GM21825 (cell line): ENCODE measurements around the gene THRB.

Experiments used
- ATAC-seq: cut with Tn5 transposase; IDR thresholded peaks from one replicate; pipeline ENCODE4 v1.9.1; 2021; ENCODE audit warnings: mild to moderate bottlenecking, moderate library complexity; ENCODE audit not compliant: unreplicated experiment

The THRB gene

DNA sequence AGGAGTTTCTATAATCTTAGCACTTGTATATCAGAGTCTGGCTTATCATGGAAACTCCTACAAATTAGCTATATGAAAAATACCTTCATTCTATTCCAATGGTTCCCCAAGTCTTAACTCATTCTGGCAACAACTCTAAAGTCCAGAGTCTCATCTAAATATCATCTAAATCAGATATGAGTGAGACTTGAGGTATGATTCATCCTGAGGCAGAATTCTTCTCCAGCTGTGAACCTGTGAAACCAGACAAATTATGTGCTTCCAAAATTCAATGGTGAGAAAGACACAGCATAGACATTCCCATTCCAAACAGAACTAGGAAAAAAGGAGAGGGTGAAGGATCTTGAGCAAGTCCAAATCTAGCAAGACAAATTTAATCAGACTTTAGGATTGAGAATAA lies 138.8 kb downstream of the THRB start:
- no peak for ATAC-seq

DNA sequence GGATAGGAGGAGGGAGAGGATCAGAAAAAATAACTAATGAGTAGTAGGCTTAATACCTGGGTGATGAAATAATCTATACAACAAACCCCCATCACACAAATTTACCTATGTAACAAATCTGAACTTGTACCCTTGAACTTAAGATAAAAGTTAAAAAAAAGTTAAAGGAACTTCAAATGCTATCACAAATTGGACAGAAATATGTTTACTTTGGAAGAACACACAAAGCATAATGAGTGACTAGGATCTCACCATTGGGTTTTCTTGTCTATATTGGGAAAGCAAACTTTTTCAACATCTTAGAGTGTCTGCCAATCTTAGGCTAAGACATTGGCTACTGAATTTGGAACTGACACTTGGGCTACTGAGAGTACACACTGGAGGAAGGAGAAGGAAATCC lies 140.4 kb downstream of the THRB start:
- no peak for ATAC-seq

DNA sequence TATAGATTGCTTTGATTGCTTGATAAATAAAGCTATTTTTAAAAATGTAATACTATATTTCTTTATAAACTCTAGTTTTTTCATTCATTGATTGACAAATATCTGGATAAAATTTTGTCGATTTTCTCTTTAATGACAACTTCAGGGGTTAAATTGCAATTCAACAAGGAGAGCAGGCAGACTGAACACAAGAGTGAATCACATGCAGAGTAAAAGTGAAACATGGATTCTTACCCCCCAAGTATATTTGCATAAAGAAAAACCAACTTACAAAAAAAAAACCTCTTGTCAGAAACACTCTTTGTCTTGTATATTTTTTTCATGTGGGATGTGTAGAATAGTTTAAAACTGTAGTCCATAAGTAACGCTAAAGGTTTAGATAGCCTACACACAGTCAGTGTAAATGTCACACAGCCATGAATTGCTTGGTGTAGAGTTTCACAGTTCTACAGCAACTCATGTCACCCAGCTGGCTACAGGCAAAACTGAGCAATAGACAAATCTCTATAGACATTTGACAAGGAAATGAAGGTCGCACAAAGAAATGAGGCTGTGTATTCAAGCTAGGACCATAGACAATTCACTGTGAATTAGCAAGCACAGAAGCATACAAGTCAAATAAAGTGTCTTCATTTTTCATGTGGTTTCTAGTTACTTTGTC lies 141.6 kb downstream of the THRB start:
- no peak for ATAC-seq

DNA sequence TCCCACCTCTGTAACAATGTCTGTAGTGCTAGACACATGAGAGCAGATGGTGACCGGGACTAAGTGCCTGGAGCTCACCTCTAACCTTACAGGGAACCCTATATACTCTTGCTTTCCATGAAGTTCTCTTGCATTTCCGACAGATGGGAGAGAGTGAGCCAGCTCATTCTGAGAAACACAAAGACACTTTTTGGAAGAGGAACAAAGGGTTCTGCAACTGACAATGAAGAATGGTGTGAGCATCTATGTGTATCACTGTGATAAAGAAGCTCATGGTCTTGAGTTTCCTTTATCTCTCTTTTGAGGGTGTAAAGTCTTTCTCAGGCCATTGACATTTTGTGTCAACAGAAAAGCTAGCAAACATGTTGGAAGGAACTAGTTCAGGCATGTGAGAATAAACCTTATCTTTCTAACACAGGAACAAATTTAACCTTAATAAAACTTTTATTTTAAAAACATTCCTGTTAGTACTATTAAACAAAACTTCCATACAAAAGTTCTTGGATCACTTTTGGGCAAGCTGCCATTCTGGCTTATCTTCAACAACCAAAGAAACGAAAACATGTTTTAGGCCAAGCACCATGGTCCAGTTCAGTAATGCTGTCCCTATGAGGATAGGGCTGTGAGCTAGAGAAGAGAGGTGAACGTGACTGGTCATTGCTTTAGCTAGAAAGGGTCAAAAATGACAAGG lies 142.7 kb downstream of the THRB start:
- no peak for ATAC-seq

DNA sequence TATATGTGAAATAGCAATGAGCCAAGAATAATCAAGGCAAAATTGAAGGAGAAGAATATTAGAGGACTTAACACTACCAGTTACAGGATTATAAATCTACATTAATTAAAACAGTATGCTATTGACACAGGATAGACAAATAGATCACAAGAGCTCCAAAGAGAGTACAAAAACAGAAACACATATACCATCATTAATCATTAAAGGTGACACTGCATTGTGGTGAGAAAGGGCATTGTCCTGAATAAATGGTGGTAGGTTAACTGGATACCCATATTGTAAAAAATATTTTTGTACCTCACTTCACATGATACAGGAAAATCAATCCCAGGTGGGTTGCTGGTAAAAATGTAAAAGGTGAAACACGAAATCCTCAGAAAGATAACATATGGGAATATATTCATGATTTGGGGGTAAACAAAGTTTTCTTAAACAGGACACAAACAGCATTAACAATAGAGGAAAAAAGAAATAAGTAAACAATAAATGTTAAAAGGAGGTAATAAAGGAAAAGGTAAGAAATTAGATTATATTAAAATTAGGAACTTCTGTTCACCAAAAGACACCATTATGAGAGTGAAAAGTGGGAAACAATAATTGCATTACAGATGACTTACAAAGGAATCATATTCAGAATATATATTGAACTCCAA lies 145.2 kb downstream of the THRB start:
- ATAC-seq: no peak

DNA sequence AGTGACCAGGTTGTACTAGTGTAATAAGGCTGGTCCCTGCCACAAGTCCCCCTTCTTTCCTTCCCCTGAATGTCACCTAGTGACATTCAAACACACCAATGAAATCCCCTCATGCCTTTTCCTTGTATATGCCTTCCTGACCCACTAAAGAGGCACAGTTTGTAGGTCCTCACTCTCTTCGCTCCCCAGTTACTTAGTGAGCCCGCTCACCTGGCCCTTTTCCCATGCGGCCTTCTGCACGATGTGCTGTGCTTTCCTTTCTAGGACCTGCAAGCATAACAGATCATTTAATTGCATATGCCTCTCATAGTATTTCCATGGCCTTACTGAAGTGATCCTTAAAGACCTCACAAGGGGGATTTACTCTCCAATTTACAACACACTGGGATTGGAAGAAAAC lies 146.3 kb downstream of the THRB start:
- no peak for ATAC-seq

DNA sequence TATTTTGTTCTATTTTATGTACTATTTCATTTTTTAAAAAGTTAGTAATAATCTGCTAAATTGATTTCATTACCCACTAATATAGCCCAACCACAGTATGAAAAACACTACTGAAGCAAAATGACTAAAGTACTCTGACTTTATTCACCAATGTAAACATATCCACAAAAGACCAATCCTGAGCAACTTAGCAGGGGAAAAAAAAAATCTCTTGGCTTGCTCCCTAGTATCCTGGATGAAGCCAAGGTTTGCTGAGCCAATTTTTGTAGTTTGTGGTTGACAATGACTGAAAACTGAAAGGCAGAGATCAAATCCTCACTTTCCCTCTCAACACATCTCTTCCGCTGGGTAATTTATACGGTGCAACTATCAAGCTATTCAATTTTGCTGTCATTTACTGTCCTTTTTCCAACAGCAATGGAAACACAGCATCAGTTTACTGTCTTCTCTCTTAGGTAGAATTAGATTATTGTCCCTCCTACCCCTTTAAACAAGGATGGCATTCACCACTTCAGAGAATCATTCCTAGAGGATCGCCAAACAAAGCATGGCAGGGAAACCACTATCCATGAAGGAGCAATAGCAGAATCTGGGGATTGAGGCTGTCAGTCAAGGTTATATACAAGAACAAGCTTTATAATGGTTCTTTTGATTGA lies 149.7 kb downstream of the THRB start:
- no peak for ATAC-seq

DNA sequence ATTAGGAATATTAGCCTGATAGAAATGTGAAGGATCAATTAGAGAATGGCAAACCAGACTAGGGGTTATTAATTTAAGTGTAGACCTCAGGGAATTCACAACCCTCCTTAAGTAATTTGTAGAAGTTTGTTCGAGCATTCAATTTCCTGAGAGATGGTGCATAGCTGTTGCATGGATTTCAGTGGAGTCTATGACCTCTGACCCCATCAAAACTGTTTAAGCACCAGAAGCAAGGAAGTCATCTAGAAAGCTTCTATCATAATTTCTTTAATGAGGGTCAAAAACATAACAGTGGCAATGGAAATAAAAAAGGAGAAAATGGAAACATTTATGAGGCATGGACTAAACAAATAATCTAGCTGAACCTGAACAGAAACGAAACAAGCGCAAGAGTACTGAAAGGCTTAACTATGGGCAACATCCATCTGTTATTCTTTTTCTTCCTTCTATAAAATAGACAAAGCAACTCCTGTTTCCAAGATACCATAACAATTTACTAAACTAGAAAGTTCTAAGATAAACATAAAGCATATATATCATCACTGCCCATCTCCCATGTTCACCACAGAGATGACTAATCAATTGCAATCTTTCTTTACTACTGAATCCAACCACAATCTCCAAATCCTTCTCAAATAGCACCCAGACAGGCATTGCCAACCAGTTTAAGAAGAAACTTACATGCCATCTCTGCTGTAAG lies 151.4 kb downstream of the THRB start:
- no peak for ATAC-seq

DNA sequence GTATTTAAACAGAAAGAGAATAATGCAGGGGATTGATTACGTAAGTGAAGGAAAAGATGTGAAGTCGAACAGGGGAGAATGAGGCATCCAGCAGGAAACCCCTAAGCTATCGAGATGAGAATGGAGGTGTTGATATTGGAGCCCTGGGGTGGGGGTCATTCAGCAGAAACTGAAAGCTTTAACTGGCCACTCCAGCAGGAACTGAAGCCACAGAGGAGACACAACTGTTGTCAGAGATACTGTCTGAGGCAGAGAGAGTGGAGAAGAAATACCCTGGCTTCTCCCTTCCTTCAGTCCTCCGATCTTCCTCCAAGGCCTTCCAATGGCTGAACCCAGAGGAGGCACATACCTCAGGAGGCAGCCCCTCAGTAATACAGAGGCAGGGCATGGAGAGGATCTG lies 152.4 kb downstream of the THRB start:
- ATAC-seq: no peak

DNA sequence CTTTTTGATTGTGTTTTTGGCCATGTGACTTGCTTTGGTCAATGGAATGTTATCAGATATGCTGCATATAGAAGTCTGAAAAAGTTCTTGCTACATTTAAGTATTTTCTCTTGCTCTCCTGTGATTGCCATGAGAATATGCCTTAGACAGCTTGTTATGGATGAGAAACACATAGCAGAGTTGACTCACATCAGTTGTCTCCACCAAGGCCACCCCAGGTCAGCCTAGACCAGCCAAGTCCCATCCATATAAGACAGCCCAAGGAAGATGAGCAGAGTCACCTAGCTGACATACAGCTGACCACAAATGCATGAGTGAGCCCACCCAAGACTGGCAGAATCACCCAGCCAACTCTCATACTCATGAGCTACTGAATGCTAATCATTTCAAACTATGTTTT lies 153.0 kb downstream of the THRB start:
- ATAC-seq: no peak

DNA sequence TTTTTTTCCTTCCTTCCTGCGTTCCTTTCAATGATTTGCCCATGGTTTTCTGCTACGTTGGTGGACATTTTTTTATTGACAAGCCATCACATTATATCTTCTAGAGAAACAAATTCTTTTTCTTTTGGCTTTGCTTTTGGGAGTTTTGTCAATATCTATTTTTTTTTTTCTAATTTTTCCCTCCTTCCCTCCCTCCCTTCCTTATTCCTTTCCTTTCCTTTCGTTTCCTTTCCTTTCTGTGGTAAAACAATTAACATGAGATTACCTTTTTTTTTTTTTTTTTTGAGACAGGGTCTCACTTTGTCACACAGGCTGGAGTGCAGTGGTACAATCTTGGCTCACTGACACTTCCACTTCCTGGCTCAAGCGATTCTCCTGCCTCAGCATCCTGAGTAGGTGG lies 153.7 kb downstream of the THRB start:
- no peak for ATAC-seq

DNA sequence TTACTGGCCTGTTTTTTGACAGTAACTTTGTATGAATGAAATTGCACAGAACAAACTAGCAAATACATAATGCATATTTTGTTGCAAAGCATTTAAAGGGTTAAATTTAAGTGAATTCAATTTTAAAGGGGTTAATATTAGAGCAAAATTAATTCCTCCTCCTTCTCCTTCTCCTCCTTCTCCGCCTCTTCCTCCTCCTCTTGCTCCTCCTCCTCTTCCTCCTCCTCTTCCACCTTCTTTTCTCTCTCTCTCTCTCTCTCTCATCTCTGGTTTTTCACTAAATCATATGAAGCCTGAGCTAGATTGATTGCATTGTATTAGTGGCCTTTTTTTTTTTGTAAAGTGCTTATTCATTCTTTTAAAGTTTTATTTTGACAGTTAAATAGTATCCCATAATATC lies 154.5 kb downstream of the THRB start:
- no peak for ATAC-seq

DNA sequence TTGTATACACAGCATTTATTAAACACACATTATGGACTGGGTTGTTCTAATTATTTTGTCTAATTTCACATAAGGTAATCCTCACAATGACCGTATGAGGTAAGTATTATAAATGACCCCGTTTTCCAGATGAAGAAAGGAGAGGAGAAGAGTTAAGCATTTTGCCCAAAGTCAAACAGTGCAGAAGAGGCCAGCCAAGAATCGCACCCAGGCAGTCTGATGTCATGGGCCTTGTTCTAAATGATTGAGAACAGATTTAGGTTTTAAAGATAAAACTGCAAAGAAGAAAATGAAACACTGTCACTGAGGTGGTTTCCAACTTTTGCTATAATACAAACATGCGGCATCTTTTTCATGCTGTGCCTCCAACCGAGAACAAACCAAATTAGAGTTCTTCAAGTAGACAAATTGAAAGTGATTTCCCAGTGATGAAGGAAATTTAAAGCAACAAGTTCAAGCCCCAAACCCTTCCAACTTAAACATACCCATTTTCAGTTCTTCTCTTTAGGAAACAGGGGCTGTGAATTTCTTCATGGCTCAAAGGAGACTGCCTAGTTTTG lies 155.3 kb downstream of the THRB start:
- no peak for ATAC-seq

DNA sequence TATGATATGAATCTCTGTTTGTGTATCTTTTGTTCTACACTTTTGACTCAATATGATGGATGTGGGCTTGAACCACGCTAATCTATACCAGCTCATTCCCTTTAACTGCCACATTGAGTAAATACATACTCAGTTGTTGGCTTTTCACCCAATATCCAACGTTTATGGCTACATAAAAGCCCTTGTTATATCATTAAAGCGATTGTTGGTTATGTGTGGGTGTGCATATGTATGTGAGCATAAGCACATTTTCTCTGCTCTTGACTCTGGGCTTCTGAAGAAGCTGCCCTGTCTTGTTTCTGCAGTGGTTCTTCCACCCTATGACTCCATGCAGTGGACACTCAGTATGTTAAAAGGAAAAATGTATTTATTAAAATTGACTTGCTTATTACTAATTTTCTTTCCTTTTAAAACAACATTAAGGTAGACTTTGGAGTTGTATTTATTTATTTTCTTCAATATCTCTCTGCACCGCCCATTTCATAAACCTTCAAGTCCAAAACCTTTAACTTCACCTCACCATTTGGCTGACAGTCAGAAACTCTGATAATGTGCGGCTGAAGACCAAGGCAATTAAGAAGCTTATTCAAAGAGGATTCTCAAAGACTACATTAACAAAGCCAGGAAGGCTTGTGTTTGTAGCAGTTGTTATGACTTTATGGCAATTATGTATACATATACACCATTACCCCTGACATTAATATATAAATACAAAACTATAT lies 156.1 kb downstream of the THRB start:
- ATAC-seq: no peak

DNA sequence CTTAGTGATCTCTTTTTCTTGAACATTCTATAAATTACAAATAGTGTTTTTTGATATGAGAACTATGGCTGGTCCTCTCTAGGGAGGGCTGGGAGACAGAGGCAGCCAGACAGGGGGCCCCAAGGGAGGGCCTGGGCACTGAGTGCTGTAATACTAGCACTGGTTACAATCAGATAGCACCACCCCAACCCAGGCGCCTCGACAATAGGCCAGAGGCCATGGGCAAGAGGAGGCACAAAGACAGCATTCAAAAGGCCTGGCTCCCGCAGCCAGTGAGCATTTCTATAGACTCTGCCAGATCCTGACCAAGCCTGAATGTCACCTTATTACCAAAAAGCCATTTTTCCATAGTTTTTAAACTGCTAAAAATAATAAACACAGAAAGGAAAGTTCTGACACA lies 158.5 kb downstream of the THRB start:
- no peak for ATAC-seq

DNA sequence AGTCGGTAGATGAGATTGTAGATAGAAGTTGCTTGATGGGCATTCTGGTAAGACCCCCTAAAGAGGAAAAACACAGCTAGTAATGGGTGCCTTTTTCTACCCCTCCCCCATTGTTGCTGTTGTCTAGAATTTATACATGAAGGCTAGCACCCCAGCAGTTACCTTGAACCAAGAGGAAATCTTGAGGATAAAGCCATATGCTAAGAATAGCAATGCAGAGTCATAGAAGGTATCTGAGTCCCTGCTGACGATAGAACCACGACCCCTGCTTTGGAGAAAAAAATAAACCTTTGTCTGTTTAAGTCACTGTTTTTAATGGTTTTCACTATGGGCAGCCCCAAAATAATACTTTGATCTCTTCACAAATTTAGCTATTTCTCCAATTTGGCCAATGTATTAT lies 162.6 kb downstream of the THRB start:
- no peak for ATAC-seq

DNA sequence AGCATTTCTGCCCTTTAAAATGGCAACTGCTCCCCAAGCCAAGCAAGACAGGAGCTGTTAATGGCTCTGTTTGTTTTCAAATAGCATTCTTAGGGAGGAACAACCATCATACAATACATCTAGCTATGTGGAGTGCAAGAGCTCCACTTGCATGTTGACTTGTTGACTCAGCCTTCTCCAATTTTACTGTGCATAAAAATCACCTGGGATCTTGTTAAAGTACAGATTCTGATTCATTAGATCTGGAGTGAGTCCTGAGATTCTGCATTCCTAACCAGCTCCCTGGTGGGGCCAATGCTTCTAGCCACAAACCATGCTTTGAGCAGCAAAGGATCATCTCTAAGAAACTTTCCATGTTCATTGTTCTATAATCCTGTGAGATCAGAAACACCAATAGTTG lies 171.4 kb downstream of the THRB start:
- no peak for ATAC-seq

DNA sequence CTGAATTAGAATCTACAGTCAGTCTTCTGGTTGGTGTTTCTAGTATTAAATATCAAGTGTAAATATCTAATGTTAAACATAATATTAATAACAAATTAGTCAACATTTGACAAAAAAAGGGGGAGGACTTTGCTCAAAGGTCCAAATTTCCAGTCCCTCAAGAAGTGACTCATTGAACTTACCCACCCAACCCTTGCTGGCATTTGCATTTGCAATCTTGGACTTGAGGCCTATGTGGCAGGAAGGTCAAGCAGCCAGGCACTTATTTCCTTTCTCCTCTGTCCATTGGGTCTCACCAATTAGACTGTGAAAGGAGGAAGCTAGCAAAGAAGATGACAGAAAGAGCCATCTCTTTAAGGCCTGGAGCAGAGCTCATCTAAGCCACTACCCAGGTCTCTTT lies 174.0 kb downstream of the THRB start:
- ATAC-seq: no peak

DNA sequence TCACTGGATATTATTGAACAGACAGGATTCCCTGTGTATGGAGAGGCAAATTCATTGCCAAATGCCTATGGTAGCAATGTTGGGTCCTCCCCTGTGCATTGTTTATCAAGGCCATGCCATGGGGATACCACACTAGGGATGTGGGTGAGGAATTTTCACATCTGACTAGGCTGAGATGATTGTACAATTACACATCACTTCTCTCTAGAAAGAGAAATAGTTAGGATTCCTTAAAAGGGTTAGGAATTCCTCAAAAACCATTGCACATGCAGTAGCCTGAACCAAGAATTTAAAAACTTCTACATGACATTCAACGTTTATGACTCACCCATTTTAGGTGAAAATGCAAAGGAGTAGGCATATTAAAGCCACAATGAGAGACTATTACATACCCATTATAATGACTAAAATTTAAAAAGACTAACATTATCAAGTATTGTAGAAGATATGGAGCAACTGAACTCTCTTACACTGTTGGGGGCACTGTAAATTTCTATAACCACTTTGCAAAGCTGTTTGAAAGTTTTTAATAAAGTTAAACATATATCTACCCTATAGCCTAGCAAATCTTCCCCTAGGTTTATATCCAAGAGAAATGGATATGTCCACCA lies 175.9 kb downstream of the THRB start:
- ATAC-seq: no peak

DNA sequence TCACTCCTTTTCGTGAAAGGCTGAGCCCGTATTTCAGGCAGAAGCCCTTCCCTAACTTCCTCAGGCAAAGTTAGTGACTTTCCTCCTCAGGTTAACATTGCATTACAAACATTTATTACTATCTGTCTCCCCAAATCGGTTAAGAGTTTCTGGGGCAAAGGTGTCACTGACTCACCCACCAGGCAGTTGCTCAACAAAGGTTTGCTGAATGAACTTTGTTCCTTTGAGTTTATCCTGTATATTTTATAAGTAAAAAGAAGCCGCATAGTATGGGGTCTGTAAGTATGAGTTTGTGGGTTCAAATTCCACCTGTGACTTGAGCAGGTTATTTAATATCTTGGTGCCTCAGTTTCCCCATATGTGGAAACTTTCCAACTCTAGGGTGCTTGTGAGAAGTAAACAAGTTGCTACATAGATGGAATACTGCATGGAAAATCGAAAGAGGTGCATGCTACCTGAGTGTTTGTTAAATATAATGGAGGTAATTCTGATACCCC lies 177.7 kb downstream of the THRB start:
- ATAC-seq: no peak
